Measurements from ENCODE around the gene HEG1. TPM values are rescaled to one million over a fixed set of nuclear protein-coding genes. Genes with fewer than 3 reads are reported as not detected.

The HEG1 gene
- total and polyA plus RNA-seq, 2 of the 13 experiments (the other 11 are each of a cell fraction or from before 2014, with no cell fraction given): 10.7 to 18.2 TPM

DNA sequence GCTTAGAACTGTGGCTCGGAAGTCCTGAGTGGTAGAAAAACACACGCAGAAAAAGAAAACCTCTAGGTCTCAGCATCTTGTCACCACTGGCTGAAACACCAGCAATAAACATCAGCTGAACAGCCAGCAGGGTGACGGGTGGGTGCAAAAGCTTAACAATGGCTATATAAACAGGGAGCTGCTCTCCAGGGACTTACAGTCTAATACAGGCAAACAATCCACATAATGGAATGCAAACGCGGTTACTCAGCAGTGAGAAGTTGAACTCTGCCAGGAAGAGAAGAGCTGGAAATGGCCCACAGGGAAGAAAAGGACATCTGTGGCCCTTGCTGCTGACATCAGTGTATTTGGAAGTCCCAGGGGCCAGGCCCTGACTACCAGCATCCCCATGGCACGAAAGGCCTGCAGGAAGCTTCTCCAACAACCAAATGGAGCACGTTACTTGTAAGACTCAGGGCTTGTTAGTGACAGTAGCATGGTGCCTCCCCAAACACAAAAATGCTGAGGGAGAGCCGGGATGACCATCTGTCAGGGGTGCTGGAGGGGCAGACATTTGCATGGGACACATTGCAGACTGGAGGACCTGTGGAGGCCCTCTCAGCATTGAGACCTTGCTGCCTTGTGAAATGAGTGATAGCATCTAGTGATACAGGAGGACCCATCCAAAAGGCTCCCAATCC is 3.0 kb downstream of the HEG1 start (continued):
- TF ChIP-seq IRF1 (CRISPR knock-in tag; IDR thresholded peaks at IDR 0.05; ENCODE audit: low read depth) (no peak), ZNF17 (CRISPR knock-in tag; IDR thresholded peaks at IDR 0.05) (no peak), TBX3 (IDR thresholded peaks at IDR 0.05; ENCODE audit: borderline replicate concordance) (no peak), HDAC6 (IDR thresholded peaks at IDR 0.05; ENCODE audit: low read depth, low read length) (no peak), NFE2L2 (IDR thresholded peaks at IDR 0.05; ENCODE audit: low read length) (no peak), ZBTB49 (CRISPR knock-in tag; IDR thresholded peaks at IDR 0.05; ENCODE audit: borderline replicate concordance) (no peak), GABPA (IDR thresholded peaks at IDR 0.05; ENCODE audit: low read depth, low read length) (no peak), GABPA (CRISPR knock-in tag; IDR thresholded peaks at IDR 0.05; ENCODE audit: low read depth) (no peak), ZSCAN25 (CRISPR knock-in tag; IDR thresholded peaks at IDR 0.05) (no peak), EZH2 (conservative IDR thresholded peaks at IDR 0.05; ENCODE audit: low read depth, low read length) (no peak), THAP11 (CRISPR knock-in tag; IDR thresholded peaks at IDR 0.05) (no peak), ZNF101 (CRISPR knock-in tag; IDR thresholded peaks at IDR 0.05; ENCODE audit: borderline replicate concordance, low read depth) (no peak), GFI1 (CRISPR knock-in tag; IDR thresholded peaks at IDR 0.05; ENCODE audit: borderline replicate concordance) (no peak), ETV5 (CRISPR knock-in tag; IDR thresholded peaks at IDR 0.05; ENCODE audit: borderline replicate concordance) (peak; percentile 18; the same call in 1 of the 2 replicates), TFAP4 (IDR thresholded peaks at IDR 0.05; ENCODE audit: borderline replicate concordance, low read depth) (peak; percentile 62; the same call in 1 of the 2 replicates), NFRKB (IDR thresholded peaks at IDR 0.05) (no peak), ZNF337 (CRISPR knock-in tag; IDR thresholded peaks at IDR 0.05; ENCODE audit: borderline replicate concordance, low read depth) (no peak), SMARCE1 (IDR thresholded peaks at IDR 0.05; ENCODE audit: borderline replicate concordance) (no peak), BORCS8-MEF2B (CRISPR knock-in tag; IDR thresholded peaks at IDR 0.05) (no peak), ZNF710 (CRISPR knock-in tag; IDR thresholded peaks at IDR 0.05; ENCODE audit: borderline replicate concordance) (peak; percentile 42; the same call in 1 of the 2 replicates), ZSCAN5A (CRISPR knock-in tag; IDR thresholded peaks at IDR 0.05; ENCODE audit: borderline replicate concordance) (no peak), NCOA2 (CRISPR knock-in tag; IDR thresholded peaks at IDR 0.05) (no peak), SKI (IDR thresholded peaks at IDR 0.05; ENCODE audit: partially characterized antibody) (no peak), HMG20A (CRISPR knock-in tag; IDR thresholded peaks at IDR 0.05; ENCODE audit: borderline replicate concordance) (no peak)

Measured in HepG2 (cell line).